Prostate gland (tissue), 2 donors: ENCODE measurements around the gene TBC1D22A. TPM values are rescaled to one million over a fixed set of nuclear protein-coding genes. Genes with fewer than 3 reads are reported as not detected.

Experiments
- DNase-seq: peaks from one replicate; pipeline ENCODE4 v3.0.0-alpha.2; 2019; ENCODE audit warnings: low spot score
- H3K27ac ChIP-seq, 2 donors: fragments of 200-600 bp; sonication (generic); 2 replicates each; pipeline ENCODE4 v1.5.1; 2017 to 2019
- H3K27me3 ChIP-seq: fragments of 200-600 bp; sonication (generic); replicated peaks from 2 replicates; pipeline ENCODE4 v1.5.1; 2019; ENCODE audit not compliant: insufficient read depth
- H3K36me3 ChIP-seq, 2 donors: fragments of 200-600 bp; sonication (generic); 1 replicate in 1 of 2; 2 replicates in 1 of 2; pipeline versions ENCODE4 v1.5.1 to v1.8.1; 2017 to 2019
- H3K4me1 ChIP-seq: fragments of 200-600 bp; sonication (generic); replicated peaks from 2 replicates; pipeline ENCODE4 v1.5.1; 2019
- H3K4me3 ChIP-seq, 2 donors: fragments of 200-600 bp; sonication (generic); 2 replicates each; pipeline ENCODE4 v1.5.1; 2017 to 2019
- H3K9me3 ChIP-seq: fragments of 200-600 bp; sonication (generic); 2 replicates; pipeline ENCODE4 v1.5.1; 2017
- CTCF ChIP-seq, 4 experiments: fragments of 200-600 bp in 2 of 4; fragments of 450-650 bp in 2 of 4; sonication (generic) in 2 of 4; IDR thresholded peaks; 1 replicate in 3 of 4; 2 replicates in 1 of 4; pipeline ENCODE4 v1.5.1; 2016 to 2019; ENCODE audit warnings: antibody characterized with exemption in 4 of 4, mild to moderate bottlenecking in 2 of 4, moderate library complexity in 2 of 4
- POLR2A ChIP-seq: fragments of 450-650 bp; IDR thresholded peaks from one replicate; pipeline ENCODE4 v1.6.1; 2016; ENCODE audit warnings: antibody characterized with exemption, mild to moderate bottlenecking
- POLR2AphosphoS5 ChIP-seq: sonication (generic); formaldehyde crosslinking; IDR thresholded peaks from one replicate; pipeline ENCODE4 v1.6.1; 2017; ENCODE audit warnings: antibody characterized with exemption
- WGBS: methylation state at CpG from one replicate; pipeline ENCODE4 v1.1.5; 2018; 5-methylcytosine and 5-hydroxymethylcytosine counted together
- intact Hi-C: fragments of 100-400 bp; cut with DNase I; formaldehyde crosslinking; loops from one replicate; pipeline ENCODE4 v1.14.2; 2022
- total RNA-seq, 2 donors: library from RNA; depleted of rRNA; stranded (reverse); fragments of >200 nt; gene quantifications; one replicate each; pipeline ENCODE4 v1.1.0, GENCODE V29; 2016

The TBC1D22A gene
- total RNA-seq, 2 donors from 2014 or later: 16.0 to 30.7 TPM

GRCh38 chr22:46776876-46777608 lies 14.6 kb downstream of the TBC1D22A start:
- no peaks in the 10 kb centered on the region for H3K4me1 ChIP-seq
- H3K36me3 ChIP-seq: no peaks in the 10 kb centered on the region
- WGBS: 75% methylated on average over 18 of the region's 18 CpGs
- H3K4me3 ChIP-seq: no peak overlapping the region
- H3K27ac ChIP-seq: no peak overlapping the region
- DNase-seq: no peak
- no peaks in the 10 kb centered on the region for H3K9me3 ChIP-seq
- intact Hi-C loops: no loop called here
- no peaks in the 10 kb centered on the region for H3K27me3 ChIP-seq
- TF ChIP-seq POLR2A (no peak), POLR2AphosphoS5 (no peak), CTCF (IDR thresholded peaks at IDR 0.05) (no peak)

GRCh38 chr22:46777609-46777970 lies 15.1 kb downstream of the TBC1D22A start:
- no peaks in the 10 kb centered on the region for H3K36me3 ChIP-seq
- intact Hi-C loops: no loop called here
- H3K4me1 ChIP-seq: no peaks in the 10 kb centered on the region
- DNase-seq: no peak
- no peak for TF ChIP-seq CTCF (IDR thresholded peaks at IDR 0.05)
- no peak for TF ChIP-seq POLR2A
- TF ChIP-seq POLR2AphosphoS5: no peak
- no peak overlapping the region for H3K27ac ChIP-seq
- no peaks in the 10 kb centered on the region for H3K27me3 ChIP-seq
- WGBS: 67% methylated on average over 11 of the region's 11 CpGs
- H3K9me3 ChIP-seq: no peaks in the 10 kb centered on the region
- H3K4me3 ChIP-seq: no peak overlapping the region

GRCh38 chr22:46779023-46779422 lies 16.6 kb downstream of the TBC1D22A start:
- 98% methylated on average over 4 of the region's 4 CpGs for WGBS
- Histone ChIP-seq H3K36me3 (no peaks in the 10 kb centered on the region), H3K27ac (no peak overlapping the region), H3K27me3 (no peaks in the 10 kb centered on the region), H3K9me3 (no peaks in the 10 kb centered on the region), H3K4me1 (no peaks in the 10 kb centered on the region), H3K4me3 (no peak overlapping the region)
- TF ChIP-seq POLR2A (no peak), POLR2AphosphoS5 (no peak), CTCF (IDR thresholded peaks at IDR 0.05) (no peak)
- intact Hi-C loops: no loop called here
- DNase-seq: no peak

- Histone ChIP-seq H3K4me3 (no peak overlapping the region), H3K27ac (no peak overlapping the region), H3K4me1 (no peaks in the 10 kb centered on the region), H3K27me3 (no peaks in the 10 kb centered on the region), H3K9me3 (no peaks in the 10 kb centered on the region), H3K36me3 (no peaks in the 10 kb centered on the region)
- WGBS: 95% methylated on average over 9 of the region's 9 CpGs
- intact Hi-C loops: no loop called here
- TF ChIP-seq POLR2AphosphoS5 (no peak), POLR2A (no peak), CTCF (IDR thresholded peaks at IDR 0.05) (no peak)
- no peak for DNase-seq
These were observed 17.2 kb downstream of the TBC1D22A start for GRCh38 chr22:46779651-46780050.

GRCh38 chr22:46780453-46780852 lies 18.0 kb downstream of the TBC1D22A start:
- Histone ChIP-seq H3K4me1 (no peaks in the 10 kb centered on the region), H3K36me3 (no peaks in the 10 kb centered on the region), H3K27ac (no peak overlapping the region), H3K4me3 (no peak overlapping the region), H3K27me3 (no peaks in the 10 kb centered on the region), H3K9me3 (no peaks in the 10 kb centered on the region)
- no peak for TF ChIP-seq POLR2A
- TF ChIP-seq POLR2AphosphoS5: no peak
- TF ChIP-seq CTCF (IDR thresholded peaks at IDR 0.05): no peak
- intact Hi-C loops: no loop called here
- 92% methylated on average over 9 of the region's 9 CpGs for whole genome bisulfite sequencing
- DNase-seq: no peak
